Amygdala (tissue), 56 donors: ENCODE data around the gene PSMC3IP.
A peak's percentile ranks its signal among the peaks of the same experiment; 100 is the strongest.

ENCODE experiments used
- DNase-seq, 56 donors: peaks; one replicate each; lab custom pipeline; 2025; lab: John Stamatoyannopoulos, UW

The PSMC3IP gene

DNA sequence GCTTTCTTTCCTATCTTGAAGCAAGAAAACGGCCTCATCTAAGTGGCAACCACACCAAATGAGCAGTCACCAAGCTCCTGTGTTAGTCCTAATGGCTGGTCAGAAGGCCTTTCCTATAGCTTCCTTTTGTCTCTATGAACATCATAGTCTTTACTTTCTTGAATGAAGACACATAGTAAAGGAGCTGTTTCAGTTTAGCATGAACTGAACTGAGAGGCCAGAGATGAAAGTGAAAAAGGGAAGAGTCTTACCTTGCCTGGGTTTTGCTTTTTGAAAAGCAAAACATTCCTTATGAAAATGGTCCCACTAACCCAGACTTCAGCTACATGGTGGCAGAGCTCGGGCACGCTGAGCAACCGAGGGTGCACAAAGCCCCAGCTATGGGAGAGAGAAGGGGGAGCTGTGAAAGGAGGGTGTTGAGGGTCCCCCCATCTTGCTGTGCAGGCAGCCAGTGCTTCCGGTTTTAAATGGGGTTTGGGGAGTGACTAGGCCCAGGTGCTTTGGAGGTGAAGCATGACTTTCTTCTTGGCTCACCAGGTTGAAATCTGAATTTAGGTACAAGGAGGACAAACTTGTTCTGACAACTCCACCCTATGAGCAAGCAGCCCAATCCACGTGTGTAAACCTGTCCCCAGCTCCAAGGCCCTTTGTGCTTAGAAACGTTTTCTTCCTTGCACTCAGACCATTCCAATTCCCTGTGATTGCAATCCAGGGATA is 9.1 kb upstream of the PSMC3IP start:
- DNase-seq: no peak

DNA sequence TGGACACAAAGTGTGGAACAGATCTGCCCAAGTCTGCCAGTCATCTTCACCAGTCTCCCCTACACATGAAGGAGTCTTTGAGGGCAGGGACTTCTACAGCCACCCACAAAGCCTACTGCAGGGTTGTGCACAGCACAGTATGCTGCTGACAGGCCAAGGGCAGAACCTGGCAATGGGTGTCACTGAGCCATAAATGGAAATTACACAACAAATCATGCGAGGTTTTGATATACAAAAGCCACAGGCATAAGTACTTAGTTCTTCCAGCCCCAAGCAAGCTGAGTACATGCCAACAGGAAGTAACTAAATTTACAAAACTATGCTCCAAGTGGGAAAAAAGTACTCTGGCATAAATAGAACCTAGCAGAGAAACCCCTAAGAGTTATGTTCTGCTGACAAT is 7.8 kb upstream of the PSMC3IP start:
- no peak for DNase-seq

DNA sequence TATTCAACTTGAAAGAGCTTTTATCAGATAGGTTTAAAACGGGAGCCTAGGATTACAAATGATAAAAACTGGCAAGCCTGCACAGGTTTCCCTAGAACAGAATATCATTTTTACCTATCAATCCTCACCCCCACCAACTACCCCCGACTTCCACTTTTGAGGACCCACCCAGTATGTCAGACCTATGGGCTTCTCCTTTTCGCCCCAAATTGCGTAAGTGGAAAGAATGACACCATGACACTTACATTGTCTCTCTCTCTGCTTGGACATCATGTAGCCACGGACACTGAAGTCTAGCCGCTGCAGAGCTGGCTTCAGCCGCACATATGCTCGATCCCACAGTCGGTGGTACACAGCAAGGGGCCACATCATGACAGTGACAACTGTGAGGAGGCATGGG is 7.4 kb upstream of the PSMC3IP start:
- no peak for DNase-seq

DNA sequence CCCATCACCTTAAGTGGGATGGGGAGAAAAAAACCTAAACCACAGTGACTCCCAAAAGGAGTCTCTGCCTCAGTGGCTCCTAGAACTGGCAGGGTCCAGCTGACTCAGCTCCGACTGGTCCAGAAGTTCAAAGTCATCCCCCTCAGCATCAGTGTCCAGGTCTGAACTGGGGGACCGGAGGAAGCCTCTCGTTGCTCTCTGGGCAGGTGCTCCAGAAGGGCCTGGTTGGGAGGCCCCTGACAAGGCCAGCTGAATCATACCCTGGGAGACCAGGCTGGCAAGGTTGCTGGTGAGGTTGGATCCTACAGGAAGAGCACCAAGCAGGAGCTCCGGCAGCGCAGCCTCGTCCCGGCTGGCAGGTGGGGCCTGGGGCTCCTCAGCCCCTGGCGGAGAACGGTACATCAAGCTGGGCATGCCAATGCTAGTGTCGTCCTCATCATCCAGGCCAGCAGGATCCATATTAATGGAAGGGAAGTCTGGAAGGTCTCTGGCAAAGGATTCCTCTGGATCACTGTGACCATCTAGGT is 4.3 kb upstream of the PSMC3IP start:
- DNase-seq: no peak

DNA sequence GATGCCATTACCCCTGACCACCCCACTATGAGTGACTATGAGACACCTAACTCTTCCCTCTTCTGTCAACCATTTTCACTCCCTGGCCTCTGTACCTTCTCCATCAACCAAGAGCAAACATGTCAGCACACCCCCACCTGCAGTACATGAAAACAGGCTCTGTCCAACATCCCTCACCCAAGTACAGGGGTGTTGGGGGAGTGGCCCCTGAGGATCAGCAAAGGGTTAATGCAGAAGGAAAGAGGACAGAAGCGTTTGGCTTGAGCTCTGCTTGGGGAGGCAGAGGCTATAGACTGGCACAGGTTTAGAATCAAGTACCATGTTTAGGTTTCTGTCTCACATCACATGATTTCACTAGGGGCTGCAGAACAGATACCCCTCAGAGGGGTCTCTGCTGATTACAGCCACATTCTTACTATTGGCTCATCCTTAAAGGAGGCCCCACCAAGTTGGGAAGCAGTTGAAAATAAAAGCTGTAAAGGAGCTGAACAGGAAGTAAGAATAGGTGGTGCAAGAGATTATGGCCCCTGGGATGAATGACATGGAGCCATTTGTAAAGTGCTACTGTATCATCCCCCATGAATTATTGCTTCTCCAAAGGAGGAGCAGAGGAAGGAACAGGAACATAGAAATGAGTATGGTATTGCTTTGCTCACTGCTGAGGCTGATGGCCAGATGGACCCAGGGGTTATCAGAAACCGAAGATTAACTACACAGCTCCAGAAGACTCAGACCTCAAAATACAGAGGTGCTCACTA is 2.4 kb upstream of the PSMC3IP start:
- no peak for DNase-seq

DNA sequence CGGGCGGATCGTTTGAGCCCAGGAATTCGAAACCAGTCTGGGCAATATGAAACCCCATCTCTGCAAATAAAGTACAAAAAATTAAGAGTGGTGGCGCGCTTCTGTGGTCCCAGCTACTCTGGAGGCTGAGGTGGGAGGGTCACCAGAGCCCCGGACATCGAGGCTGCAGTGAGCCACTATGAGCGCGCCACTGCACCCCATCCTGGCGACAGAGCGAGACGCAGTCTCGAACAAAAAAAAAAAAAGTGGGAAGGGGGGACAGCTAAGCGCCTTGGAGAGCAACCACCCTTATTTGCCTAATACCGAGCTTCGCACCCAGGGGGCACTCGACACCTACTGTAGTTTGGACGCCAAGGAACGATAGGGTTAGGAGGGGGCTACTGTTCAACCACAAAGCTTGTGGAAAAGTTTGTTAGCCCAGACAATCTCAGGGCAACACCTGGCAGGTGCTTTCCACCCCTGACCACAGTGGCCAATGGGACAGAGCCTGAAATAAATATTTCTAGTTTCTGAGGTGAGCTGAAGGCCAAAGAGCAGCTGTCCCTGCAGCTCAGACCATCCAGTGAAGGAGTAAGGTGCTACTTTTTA is 847 bp upstream of the PSMC3IP start:
- DNase-seq: peak in 41 of 56 donors; percentile 9 to 81 (median 37)

DNA sequence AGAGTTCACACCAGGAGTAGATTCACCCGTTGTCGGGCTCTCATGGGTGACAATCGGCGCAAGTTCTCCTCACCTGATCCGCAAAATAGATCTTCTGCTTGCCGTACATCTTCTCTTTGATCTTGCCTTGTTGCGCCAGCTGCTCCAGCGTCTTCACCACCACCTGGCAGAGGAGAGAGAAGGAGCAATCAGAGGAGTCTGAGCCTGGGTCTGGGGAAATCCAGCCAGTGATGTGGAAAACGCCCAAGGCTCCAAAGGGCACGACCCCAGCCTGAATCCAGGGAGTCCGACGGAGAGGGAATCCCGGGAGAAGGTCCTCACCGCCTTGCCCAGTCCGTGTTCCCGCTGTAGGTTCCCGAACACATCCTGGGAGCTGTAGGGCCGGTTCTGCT is 393 bp downstream of the PSMC3IP start:
- DNase-seq: no peak

DNA sequence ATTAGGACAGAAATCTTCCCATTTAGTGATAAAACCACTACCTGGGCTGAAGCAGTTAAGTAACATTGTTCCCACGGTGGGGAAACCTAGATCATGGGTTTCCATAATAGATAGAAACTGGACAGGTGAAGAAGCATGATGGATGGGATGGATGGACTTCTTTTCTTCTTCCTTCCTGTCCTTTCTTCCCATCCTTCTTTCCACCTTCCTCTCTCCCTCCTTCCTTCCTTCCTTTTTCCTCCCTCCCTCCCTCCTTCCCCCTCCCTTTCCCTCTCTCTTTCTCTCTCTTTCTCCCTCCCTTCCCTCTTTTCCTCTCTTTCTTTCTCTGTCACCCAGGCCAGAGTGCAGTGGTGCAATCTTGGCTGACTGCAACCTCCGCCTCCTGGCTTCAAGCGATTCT is 3.1 kb downstream of the PSMC3IP start:
- DNase-seq: no peak

DNA sequence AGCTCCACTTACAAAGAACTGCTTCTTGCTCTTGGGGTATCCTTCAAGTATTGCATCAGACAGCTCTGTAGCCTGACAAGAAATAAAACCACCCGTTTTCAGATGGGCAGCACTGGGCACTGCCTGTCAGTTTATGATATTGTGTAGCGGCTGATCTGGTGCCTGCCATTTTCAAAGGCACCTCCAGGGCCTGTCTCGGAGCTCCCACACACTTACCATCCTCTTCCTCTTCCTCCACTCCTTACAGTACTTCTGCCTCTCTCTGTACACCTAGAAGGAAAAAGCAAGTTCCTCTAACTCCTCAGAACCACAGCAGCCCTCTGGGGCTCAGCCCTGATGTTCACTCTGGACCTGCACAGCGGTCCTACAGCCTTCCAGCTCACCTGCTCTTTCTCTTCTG is 4.4 kb downstream of the PSMC3IP start:
- DNase-seq: no peak

DNA sequence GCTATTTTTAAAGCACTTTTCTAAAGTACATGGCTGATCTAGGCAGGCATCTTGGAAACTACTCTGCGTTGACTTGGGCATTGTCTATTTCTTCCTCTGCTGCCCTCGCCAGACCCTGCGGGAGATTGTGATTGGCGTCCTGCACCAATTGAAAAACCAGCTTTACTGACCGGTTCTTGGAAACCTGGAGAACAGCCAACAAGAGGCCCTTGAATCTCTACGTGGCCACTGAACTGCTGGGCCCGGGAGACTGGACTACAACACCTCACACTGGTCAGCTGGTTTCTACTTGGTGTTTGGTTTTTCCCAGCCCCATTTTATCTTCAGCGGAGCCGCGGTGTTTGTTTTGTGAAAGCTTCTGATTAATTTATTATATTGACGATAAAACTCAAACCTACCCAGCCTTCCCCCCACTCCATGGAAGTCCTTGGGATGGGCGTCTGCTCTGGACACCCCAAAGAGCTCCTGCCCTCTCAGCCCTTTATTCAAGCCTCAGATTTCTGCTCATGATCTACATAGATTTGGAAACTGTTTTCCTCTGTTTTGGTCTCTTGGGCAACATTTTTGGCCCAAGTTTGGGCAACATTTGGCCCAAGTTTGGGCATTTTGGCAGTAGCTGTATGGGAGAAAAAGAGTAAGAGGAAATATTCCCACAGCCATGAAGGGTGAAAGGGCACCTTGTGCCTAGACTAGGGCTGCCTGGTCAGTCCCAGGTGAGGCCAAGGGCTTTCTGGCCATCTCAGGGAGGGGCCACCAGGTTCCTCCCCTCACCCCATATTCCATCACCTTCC is 5.9 kb downstream of the PSMC3IP start:
- DNase-seq: no peak

DNA sequence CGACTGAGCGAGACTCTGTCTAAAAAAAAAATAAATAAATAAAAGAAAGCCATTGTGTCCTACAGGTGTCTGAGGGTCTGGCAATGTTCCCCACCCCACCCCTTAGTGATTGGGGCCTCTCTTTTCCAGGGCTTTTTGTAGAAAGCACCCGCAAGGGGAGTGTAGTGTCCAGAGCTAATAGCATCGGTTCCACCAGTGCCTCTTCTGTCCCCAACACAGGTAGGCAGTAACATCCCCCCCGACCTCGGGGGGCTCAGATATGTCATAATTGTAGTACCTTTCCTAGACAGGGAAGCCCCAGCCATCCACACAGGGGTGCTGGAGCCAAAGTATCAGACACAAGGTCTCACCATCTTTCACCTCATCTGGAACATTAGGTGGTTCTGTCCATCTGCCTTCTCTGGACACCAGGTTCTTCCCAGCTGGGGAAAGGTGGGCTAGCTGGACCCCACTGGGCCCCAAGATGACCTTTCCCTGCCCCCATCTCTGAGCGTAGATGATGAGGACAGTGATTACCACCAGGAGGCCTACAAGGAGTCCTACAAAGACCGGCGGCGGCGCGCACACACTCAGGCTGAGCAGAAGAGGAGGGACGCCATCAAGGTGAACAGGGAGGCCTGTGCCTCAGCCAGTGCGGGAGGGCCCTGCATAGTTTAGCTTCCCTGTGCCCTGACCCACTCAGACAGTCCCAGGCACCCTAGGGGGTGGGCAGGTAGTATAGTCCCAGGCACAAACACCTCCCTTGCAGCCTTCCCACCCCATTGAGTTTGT is 9.0 kb downstream of the PSMC3IP start:
- no peak for DNase-seq

DNA sequence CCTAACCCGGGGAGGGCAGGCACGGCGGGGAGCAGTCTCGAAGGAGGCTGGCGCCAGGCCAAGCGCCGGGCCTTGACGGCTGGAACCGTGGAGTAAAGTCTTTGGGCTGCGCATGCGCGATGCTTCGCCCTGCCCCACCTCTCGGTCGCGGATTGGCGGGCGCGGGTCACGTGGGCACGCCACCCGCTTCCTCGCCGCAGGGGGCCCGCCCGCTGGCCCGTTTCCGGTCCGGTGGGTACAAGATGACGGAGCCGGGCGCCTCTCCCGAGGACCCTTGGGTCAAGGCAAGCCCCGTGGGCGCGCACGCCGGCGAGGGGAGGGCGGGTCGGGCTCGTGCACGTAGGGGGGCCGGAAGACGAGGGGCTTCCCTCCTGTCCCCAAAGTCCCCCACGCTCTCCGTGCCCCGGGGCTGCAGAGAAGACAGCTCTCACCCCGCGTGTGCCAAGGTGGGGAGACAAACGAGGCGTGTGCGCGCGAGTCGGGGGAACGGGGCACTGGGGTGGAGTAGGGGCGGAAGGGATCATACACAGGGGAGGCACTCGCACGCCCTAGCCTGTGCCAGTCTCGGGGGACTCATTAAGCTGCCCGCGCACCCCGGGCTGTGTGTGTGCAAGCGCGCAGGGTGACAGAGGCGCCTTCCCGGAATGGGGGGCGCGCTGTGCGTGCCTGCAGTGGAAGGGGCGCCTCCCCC is 10.5 kb downstream of the PSMC3IP start, which contains the start of gene MLX:
MLX (plus strand) TSS at position 218 of the 691 bp plus-strand sequence; CDS start at position 243, 25 bp downstream.
- DNase-seq: peak; percentile 49 to 95 (median 84)

DNA sequence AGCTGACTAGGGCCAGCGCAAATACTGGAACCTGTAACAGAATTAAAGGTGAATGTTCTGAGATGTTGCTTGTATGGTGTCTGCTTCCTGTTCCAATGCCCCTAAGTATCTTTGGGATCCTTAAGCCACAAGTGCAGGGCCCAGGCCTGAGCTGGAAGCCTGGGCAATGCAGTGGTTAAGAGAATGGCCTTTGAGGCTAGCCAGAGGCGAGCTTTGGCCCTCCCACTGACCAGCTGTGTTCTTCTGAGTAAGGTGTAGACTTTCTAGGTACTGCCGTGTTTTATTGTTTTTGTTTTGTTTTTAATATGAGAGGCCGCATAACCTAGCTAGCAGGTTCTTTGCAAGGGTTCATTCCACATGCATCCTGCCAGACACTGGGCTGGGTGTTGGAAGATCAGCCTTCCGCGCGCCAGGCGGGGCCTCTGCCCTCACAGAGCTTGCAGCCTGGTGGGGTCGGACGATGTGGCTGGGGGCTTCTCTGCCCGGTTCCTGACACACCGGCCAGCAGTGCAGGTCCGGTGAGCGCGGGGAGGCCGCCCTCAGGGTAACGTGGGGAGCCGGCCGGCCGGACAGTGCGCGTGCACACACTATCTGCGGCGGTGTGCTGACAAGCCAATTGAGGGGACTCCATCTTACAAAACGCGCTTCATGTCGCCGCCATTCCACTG is 11.2 kb downstream of the PSMC3IP start:
- DNase-seq: no peak

DNA sequence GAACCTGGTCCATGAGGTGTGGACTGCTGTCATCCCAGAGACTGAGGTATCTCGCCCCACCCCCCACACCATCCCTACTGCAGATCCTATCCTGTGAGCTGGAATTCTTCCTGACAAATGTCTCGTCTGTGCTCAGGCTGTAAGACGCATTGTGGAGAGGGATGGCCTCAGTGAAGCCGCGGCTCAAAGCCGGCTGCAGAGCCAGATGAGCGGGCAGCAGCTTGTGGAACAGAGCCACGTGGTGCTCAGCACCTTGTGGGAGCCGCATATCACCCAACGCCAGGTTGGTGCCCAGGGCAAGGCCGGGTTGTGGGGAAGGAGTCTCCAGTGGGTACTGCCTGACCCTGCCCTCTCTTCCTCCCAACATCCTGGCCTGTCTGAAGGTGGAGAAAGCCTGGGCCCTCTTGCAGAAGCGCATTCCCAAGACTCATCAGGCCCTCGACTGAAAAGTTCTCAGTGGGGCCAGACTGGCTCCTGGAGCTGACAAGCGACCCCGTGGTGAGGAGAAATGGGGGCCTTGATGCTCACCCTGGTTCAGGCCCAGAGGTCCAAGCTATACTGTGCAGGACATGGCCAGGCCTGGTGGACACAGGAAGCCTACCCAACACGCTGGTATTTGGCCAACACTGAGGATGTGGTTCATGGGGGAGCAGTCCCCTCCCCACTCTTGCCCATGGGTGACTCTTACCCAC is 11.9 kb downstream of the PSMC3IP start:
- DNase-seq: no peak

DNA sequence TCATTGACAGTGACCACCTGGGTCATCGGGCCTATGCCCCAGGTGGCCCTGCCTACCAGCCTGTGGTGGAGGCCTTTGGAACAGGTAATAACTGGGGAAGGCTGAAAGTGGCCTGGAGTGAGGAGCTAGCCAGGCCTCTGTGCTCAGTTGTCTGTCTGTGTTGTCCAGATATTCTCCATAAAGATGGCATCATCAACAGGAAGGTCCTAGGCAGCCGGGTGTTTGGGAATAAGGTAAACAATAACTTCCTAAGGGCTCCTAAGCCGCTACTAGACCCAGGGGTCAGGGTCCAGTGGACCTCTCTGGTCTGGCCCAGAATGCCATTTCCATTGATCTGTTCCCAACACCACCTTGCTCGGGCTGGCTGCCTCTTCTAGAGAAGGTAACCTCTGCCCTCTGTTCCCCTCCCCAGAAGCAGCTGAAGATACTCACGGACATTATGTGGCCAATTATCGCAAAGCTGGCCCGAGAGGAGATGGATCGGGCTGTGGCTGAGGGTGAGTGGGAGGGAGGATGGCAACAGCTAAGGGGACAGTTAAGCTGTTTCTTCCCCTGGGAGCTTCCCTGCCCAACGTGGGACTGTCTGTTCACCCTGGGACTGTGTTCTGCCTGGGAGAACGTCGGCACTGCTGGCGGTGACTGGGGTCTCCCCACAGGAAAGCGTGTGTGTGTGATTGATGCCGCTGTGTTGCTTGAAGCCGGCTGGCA is 12.6 kb downstream of the PSMC3IP start:
- DNase-seq: no peak

DNA sequence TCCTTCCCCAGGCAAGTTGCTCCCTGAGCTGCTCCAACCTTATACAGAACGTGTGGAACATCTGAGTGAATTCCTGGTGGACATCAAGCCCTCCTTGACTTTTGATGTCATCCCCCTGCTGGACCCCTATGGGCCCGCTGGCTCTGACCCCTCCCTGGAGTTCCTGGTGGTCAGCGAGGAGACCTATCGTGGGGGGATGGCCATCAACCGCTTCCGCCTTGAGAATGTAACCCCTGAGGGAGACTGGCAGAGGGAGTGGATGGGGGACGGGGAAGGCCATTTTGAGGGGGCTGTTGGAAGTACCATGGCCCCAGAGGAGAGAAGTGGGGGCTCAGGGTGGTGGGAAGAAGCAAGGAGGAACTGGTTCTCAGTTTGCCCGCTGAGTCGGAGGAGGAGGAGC is 13.6 kb downstream of the PSMC3IP start:
- DNase-seq: no peak

DNA sequence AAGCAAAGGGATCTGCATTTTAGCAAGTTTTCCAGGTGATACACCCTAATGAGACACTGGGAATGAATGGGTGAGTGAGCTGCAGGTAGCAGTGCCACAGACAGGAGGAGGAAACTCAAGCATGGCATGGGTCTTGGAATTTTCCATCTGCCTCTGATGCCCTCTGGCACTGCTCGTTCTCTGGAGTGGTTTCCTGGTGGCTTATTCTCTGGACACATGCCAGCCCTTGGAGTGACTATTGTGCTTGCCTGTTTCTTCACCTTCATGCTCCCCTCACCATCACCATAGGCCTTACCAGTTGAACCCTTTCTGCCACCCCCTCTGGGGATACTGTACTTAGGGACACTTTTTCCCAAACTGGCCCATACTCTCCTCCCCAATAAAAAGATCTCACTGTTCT is 14.0 kb downstream of the PSMC3IP start:
- no peak for DNase-seq

DNA sequence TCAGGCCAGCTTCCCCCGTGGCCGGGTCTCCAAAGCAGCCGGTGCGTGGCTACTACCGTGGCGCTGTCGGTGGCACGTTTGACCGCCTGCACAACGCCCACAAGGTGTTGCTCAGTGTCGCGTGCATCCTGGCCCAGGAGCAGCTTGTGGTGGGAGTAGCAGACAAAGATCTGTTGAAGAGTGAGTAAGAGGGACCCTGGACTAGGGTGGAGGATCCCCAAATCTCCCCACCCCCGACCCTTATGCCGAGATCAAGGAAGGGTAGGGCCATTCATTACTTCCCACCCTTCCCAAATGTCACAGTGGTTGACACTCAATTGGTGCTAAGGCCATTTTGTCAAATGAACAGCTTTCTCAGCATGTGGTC is 14.4 kb downstream of the PSMC3IP start:
- DNase-seq: no peak
